ENCODE results near the gene NSMF.

GRCh38 chr9:137499416-137499815, 40.3 kb upstream of the NSMF start:
- TF ChIP-seq, protein P1, sequence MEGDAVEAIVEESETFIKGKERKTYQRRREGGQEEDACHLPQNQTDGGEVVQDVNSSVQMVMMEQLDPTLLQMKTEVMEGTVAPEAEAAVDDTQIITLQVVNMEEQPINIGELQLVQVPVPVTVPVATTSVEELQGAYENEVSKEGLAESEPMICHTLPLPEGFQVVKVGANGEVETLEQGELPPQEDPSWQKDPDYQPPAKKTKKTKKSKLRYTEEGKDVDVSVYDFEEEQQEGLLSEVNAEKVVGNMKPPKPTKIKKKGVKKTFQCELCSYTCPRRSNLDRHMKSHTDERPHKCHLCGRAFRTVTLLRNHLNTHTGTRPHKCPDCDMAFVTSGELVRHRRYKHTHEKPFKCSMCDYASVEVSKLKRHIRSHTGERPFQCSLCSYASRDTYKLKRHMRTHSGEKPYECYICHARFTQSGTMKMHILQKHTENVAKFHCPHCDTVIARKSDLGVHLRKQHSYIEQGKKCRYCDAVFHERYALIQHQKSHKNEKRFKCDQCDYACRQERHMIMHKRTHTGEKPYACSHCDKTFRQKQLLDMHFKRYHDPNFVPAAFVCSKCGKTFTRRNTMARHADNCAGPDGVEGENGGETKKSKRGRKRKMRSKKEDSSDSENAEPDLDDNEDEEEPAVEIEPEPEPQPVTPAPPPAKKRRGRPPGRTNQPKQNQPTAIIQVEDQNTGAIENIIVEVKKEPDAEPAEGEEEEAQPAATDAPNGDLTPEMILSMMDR (conservative IDR thresholded peaks at IDR 0.05) = no peak
- no peak for TF ChIP-seq EZH2 (IDR thresholded peaks at IDR 0.05; ENCODE audit: low read depth)
